ENCODE results near the gene PLCH2.

DNA sequence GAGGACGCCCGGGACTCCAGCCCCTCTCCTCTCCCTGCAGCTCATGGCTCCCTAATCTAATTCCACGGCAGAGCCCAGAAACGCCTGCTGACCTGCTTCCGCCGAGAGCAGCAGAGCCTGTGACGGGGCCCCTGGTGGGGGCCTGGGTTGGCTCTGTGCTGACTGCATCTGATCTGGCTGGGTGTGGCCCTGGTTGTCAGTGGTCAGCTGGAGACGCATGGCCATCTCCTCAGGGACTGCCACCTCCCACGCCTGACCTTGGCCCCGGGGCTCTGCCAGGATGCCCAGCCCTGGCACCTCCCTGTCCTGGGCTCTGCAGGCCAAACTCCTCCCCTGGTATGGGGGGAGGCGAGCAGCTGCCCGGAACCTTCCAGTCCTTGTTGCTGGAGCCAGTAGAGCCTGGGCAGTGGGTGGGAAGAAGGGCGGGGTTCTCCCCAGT lies 1.1 kb upstream of the PLCH2 start:
- TF ChIP-seq GATA2 (CRISPR knock-in tag; IDR thresholded peaks at IDR 0.05): no peak
- TF ChIP-seq, protein P1, sequence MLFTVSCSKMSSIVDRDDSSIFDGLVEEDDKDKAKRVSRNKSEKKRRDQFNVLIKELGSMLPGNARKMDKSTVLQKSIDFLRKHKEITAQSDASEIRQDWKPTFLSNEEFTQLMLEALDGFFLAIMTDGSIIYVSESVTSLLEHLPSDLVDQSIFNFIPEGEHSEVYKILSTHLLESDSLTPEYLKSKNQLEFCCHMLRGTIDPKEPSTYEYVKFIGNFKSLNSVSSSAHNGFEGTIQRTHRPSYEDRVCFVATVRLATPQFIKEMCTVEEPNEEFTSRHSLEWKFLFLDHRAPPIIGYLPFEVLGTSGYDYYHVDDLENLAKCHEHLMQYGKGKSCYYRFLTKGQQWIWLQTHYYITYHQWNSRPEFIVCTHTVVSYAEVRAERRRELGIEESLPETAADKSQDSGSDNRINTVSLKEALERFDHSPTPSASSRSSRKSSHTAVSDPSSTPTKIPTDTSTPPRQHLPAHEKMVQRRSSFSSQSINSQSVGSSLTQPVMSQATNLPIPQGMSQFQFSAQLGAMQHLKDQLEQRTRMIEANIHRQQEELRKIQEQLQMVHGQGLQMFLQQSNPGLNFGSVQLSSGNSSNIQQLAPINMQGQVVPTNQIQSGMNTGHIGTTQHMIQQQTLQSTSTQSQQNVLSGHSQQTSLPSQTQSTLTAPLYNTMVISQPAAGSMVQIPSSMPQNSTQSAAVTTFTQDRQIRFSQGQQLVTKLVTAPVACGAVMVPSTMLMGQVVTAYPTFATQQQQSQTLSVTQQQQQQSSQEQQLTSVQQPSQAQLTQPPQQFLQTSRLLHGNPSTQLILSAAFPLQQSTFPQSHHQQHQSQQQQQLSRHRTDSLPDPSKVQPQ (CRISPR knock-in tag; IDR thresholded peaks at IDR 0.05; ENCODE audit: borderline replicate concordance): no peak
- no peak for TF ChIP-seq SMAD1 (IDR thresholded peaks at IDR 0.05; ENCODE audit: low read depth, low read length, partially characterized antibody)
- TF ChIP-seq FOXK2 (conservative IDR thresholded peaks at IDR 0.05 in 1 of 2, IDR thresholded peaks at IDR 0.05 in 1 of 2; ENCODE audit: low read depth in 2 of 2): no peak
- no peak for TF ChIP-seq ZNF165 (CRISPR knock-in tag; IDR thresholded peaks at IDR 0.05; ENCODE audit: borderline replicate concordance)
